ENCODE results near the gene CD320. TPM values are rescaled to one million over a fixed set of nuclear protein-coding genes. Genes with fewer than 3 reads are reported as not detected.

CD320 gene
- total and polyA plus RNA-seq, 10 of the 15 experiments (the other 5 are each of a cell fraction or from before 2014, with no cell fraction given) = 1.1 to 134 (median 46.5) TPM

DNA sequence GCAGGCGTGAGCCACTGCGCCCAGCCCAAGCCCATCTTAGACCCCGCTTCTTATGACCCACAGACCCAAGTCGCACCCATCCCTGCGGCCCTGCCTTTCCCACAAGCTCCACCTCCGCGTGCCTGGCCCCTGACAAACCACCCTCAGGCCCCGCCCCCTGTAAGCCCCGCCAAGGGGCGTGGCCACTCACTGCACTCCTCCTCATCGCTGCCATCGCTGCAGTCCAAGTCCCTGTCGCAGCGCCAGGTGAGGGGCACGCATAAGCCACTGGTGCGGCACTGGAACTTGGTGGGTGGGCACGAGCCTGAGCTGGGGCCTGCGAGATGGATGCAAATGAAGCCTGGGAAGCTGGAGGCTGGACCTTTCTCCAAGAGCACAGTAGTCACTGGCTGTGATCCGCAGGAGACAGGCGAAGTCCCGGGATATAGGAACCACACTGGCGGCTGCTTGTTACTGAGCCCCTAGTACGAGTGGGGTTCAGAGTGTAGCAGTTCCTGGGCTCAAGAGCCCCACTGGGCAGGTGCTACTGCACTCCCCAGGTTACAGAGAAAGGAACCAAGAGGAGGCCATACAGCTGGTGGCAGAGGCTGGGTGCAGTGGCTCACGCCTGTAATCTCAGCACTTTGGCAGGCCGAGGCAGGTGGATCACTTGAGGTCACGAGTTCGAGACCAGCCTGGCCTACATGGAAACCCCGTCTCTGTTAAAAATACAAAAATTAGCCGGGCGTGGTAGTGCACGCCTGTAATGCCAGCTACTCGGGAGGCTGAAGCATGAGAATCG, 3.1 kb downstream of the CD320 start (continued):
- TF ChIP-seq BHLHE40 (IDR thresholded peaks at IDR 0.05; ENCODE audit: borderline replicate concordance in 1 of 2, low read depth in 2 of 2, low read length in 1 of 2) (no peak), ZNF207 (IDR thresholded peaks at IDR 0.05; ENCODE audit: borderline replicate concordance) (no peak), TCF12 (IDR thresholded peaks at IDR 0.05; ENCODE audit: low read depth, low read length) (no peak), PAX5 (IDR thresholded peaks at IDR 0.05; ENCODE audit: borderline replicate concordance, low read depth, low read length) (no peak), SMARCA5 (IDR thresholded peaks at IDR 0.05) (no peak), NKRF (conservative IDR thresholded peaks at IDR 0.05) (no peak), NFYA (IDR thresholded peaks at IDR 0.05; ENCODE audit: borderline replicate concordance, low read depth, low read length) (no peak)
- TF ChIP-seq, protein P1, sequence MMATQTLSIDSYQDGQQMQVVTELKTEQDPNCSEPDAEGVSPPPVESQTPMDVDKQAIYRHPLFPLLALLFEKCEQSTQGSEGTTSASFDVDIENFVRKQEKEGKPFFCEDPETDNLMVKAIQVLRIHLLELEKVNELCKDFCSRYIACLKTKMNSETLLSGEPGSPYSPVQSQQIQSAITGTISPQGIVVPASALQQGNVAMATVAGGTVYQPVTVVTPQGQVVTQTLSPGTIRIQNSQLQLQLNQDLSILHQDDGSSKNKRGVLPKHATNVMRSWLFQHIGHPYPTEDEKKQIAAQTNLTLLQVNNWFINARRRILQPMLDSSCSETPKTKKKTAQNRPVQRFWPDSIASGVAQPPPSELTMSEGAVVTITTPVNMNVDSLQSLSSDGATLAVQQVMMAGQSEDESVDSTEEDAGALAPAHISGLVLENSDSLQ (IDR thresholded peaks at IDR 0.05) = no peak

- peaks cover 2 to 7% of the 10 kb centered on the region in 2 experiments; a peak in 3 of 4 replicates for H3K36me3 ChIP-seq (ENCODE audit: control insufficient read depth in 2 of 2, insufficient read depth in 2 of 2, low read length in 1 of 2)
- H3K27ac ChIP-seq (ENCODE audit: control insufficient read depth, insufficient read depth) = no peak overlapping the region
- H3K4me3 ChIP-seq = no peak overlapping the region
- WGBS (ENCODE audit: insufficient coverage, insufficient replicate concordance, low lambda C conversion rate, missing lambda C conversion rate) = 85% methylated on average over 7 of the region's 7 CpGs
- ATAC-seq = no peak
- no peak for DNase-seq (ENCODE audit: low read depth, low spot score)
- POLR2A ChIA-PET = no interaction called here
- no peaks in the 10 kb centered on the region for H4K20me1 ChIP-seq (ENCODE audit: control insufficient read depth, insufficient read depth)
- no peak overlapping the region for H2AFZ ChIP-seq (ENCODE audit: control insufficient read depth, low read depth, low read length)
- RAD21 ChIA-PET (ENCODE audit: unreplicated experiment) = no interaction called here
- no peaks in the 10 kb centered on the region for H3K9me3 ChIP-seq (replicated peaks; ENCODE audit: control insufficient read depth, insufficient read depth, low read length)
- H3K27me3 ChIP-seq (replicated peaks in 1 of 2; ENCODE audit: control insufficient read depth in 2 of 2, insufficient read depth in 2 of 2, low read length in 1 of 2) = no peaks in the 10 kb centered on the region
- FAIRE-seq = no peak
- CTCF ChIA-PET = interaction anchor here (0.7 kb wide), 1 partner anchor 10 kb away, joined by 4 read pairs; no protein-coding TSS in a partner anchor
- intact Hi-C loops (cut with micrococcal nuclease; ENCODE audit: unreplicated experiment) = no loop called here
- in situ Hi-C loops (cut with MboI) = no loop called here
- H3K4me2 ChIP-seq (ENCODE audit: control insufficient read depth, insufficient read depth) = no peak overlapping the region
- no peak for TF ChIP-seq ASH2L (IDR thresholded peaks at IDR 0.05; ENCODE audit: borderline replicate concordance, low read depth)
- TF ChIP-seq YY1 (IDR thresholded peaks at IDR 0.05; ENCODE audit: low read depth, low read length) = no peak
- no peak for TF ChIP-seq ZZZ3 (IDR thresholded peaks at IDR 0.05; ENCODE audit: control insufficient read depth, insufficient read length, low read depth)
- TF ChIP-seq, protein P2, sequence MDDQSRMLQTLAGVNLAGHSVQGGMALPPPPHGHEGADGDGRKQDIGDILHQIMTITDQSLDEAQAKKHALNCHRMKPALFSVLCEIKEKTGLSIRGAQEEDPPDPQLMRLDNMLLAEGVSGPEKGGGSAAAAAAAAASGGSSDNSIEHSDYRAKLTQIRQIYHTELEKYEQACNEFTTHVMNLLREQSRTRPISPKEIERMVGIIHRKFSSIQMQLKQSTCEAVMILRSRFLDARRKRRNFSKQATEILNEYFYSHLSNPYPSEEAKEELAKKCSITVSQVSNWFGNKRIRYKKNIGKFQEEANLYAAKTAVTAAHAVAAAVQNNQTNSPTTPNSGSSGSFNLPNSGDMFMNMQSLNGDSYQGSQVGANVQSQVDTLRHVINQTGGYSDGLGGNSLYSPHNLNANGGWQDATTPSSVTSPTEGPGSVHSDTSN (IDR thresholded peaks at IDR 0.05; ENCODE audit: insufficient replicate concordance, low read depth, low read length) = no peak
- TF ChIP-seq JUNB (IDR thresholded peaks at IDR 0.05) = no peak
- TF ChIP-seq BMI1 (IDR thresholded peaks at IDR 0.05; ENCODE audit: borderline replicate concordance) = no peak
- no peak for TF ChIP-seq POLR2A (IDR thresholded peaks at IDR 0.05; ENCODE audit: low read depth, low read length)
- TF ChIP-seq MEF2A (IDR thresholded peaks at IDR 0.05; ENCODE audit: insufficient read depth, low read depth, low read length) = no peak
- no peak for TF ChIP-seq GATAD2B (conservative IDR thresholded peaks at IDR 0.05; ENCODE audit: low read depth)
- SMC1A ChIA-PET (ENCODE audit: uncharacterized antibody, unreplicated experiment) = no interaction called here
- peaks cover 17% of the 10 kb centered on the region for H3K79me2 ChIP-seq (ENCODE audit: control insufficient read depth, insufficient read depth, low read length)
- H3K4me1 ChIP-seq (ENCODE audit: control insufficient read depth, insufficient read depth, low read length) = peaks cover 4% of the 10 kb centered on the region
- no TSS peak for BruUV-seq (replicated peaks)
- H3K9ac ChIP-seq (ENCODE audit: control insufficient read depth, insufficient read depth, low read length) = no peak overlapping the region
These were observed 5.4 kb downstream of the CD320 start for GRCh38 chr19:8302734-8303133.
